ENCODE data around the gene ANKRD39.

- no peak for TF ChIP-seq CTCF (conservative IDR thresholded peaks at IDR 0.05; ENCODE audit: low read depth in 2 of 2)
- no peak for TF ChIP-seq ZNF331 (CRISPR knock-in tag; IDR thresholded peaks at IDR 0.05; ENCODE audit: low read depth)
- no peak for TF ChIP-seq POLR2AphosphoS5 (IDR thresholded peaks at IDR 0.05; ENCODE audit: low read depth)
- no peak for TF ChIP-seq REST (IDR thresholded peaks at IDR 0.05; ENCODE audit: unreplicated experiment)
- TF ChIP-seq EZH2 (IDR thresholded peaks at IDR 0.05; ENCODE audit: low read depth, unreplicated experiment) = no peak
- TF ChIP-seq JUNB (IDR thresholded peaks at IDR 0.05; ENCODE audit: unreplicated experiment) = no peak
- TF ChIP-seq CREB1 (CRISPR knock-in tag; IDR thresholded peaks at IDR 0.05; ENCODE audit: low read depth) = no peak
Observed at GRCh38 chr2:96817882-96818281, 39.9 kb downstream of the ANKRD39 start.

All from GM23338 (cell line).